GM12864 (cell line): ENCODE measurements around the gene DCP1B.

Experiments used
- DNase-seq: peaks from one replicate; pipeline ENCODE4 v3.0.0-alpha.2; 2011; ENCODE audit warnings: low read depth
- H3K4me3 ChIP-seq: 2 replicates; pipeline ENCODE4 v1.5.1; 2011; ENCODE audit warnings: mild to moderate bottlenecking, low read depth, low read length, control low read depth
- CTCF ChIP-seq: IDR thresholded peaks from 2 replicates; pipeline ENCODE4 v1.5.1; 2011; ENCODE audit warnings: low read depth, mild to moderate bottlenecking, moderate library complexity, low read length, control low read depth, inconsistent platforms; ENCODE audit errors: missing control alignments

The DCP1B gene

GRCh38 chr12:1925684-1926006, 78.6 kb downstream of the DCP1B start:
- H3K4me3 ChIP-seq = no peak overlapping the region
- no peak for DNase-seq
- TF ChIP-seq CTCF = no peak

GRCh38 chr12:1924996-1925683, 79.1 kb downstream of the DCP1B start:
- no peak overlapping the region for H3K4me3 ChIP-seq
- no peak for TF ChIP-seq CTCF
- no peak for DNase-seq

DNA sequence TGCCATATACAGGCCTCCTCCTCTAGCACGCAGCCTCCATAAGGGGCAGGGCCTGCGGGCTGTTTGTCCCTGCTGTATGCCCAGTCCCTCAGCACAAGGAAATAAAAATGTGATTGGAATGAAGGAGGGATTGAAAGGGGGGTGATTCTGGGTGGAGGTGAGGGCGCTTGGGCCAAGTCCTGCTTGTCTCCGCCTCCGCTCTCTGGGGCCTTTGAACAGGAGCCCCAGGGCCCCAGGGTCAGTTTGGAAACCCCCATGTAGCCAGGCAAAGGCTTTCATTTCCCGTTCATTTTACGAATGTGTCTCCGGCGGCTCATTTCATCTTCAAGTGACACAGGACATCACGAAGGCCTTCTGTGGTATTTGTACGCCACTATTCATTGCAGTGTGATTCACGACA, 81.3 kb downstream of the DCP1B start:
- no peak overlapping the region for H3K4me3 ChIP-seq
- DNase-seq = no peak
- no peak for TF ChIP-seq CTCF

DNA sequence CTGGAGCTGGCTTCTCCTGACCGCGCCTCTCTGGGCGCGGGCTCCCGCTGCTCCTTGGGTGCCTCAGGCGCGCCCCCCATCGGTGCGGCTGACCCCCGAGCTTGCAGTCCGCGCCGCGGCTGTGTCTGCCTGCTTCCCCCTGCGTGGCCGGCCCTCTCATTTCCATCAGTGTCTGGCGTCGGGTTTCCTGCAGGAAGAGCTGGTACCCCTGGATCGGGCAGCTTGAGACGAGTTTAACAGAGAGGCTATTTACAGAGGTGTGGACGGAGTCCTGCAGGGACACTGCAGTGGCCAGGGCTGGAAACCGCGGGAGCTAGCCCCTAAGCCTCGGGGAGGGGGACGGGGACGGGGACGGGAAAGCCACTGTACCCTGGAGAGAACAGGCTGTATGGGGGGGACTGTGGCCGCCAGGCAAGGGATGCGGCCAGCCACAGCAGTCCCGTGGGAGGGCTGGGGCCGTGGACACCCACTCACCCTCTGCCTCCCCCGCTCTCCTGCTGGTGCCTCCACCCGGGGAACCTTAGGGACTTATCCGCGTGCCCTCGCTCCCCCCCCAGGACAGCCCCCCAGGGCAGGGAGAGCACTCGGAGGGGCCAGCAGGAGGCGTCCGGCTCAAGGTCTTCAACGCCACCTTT, 82.1 kb downstream of the DCP1B start:
- no peak for DNase-seq
- H3K4me3 ChIP-seq = no peak overlapping the region
- no peak for TF ChIP-seq CTCF

- no peak overlapping the region for H3K4me3 ChIP-seq
- no peak for TF ChIP-seq CTCF
- no peak for DNase-seq
These were observed 83.3 kb downstream of the DCP1B start for GRCh38 chr12:1920971-1921370.

DNA sequence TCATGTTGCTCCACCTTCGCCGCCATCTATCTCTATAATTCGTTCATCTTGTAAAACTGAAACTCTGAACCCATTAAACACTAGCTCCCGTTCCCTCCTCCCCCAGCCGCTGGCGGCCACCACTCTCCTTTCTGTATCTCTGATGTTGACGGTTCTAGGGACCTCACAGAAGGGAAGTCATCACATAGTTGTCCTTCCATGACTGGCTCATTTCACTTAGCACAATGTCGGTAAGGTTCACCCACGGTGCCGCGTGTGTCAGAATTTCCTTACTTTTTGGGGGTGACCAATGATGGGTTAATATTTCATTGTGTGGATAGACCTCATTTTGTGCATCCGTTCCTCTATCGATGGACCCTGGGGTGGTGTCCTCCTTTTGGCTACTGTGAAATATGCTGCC, 83.8 kb downstream of the DCP1B start:
- no peak for DNase-seq
- TF ChIP-seq CTCF = no peak
- no peak overlapping the region for H3K4me3 ChIP-seq

GRCh38 chr12:1919763-1920162, 84.5 kb downstream of the DCP1B start:
- no peak for TF ChIP-seq CTCF
- no peak overlapping the region for H3K4me3 ChIP-seq

More at GRCh38 chr12:1919763-1920162, 84.5 kb downstream of the DCP1B start:
- DNase-seq = no peak
